GM10847 (cell line): ENCODE results near the gene GAA.

Experiments
- POLR2A ChIP-seq: IDR thresholded peaks from 2 replicates; pipeline ENCODE4 v1.6.1; 2011; ENCODE audit not compliant: insufficient read length; ENCODE audit errors: extremely low read depth

GAA gene

GRCh38 chr17:80117491-80118401 is 16.4 kb downstream of the GAA start:
- TF ChIP-seq POLR2A: no peak

GRCh38 chr17:80118601-80119270 is 17.4 kb downstream of the GAA start:
- TF ChIP-seq POLR2A: no peak

- no peak for TF ChIP-seq POLR2A
Observed at GRCh38 chr17:80119271-80119791, 17.9 kb downstream of the GAA start.

GRCh38 chr17:80119839-80120238 is 18.5 kb downstream of the GAA start:
- TF ChIP-seq POLR2A: no peak

GRCh38 chr17:80122026-80122575 is 20.7 kb downstream of the GAA start:
- no peak for TF ChIP-seq POLR2A

GRCh38 chr17:80122926-80123505 is 21.6 kb downstream of the GAA start:
- TF ChIP-seq POLR2A: no peak

GRCh38 chr17:80123791-80124190 is 22.4 kb downstream of the GAA start:
- no peak for TF ChIP-seq POLR2A

GRCh38 chr17:80124351-80124981 is 23.1 kb downstream of the GAA start:
- no peak for TF ChIP-seq POLR2A

- TF ChIP-seq POLR2A: no peak
Observed at GRCh38 chr17:80125656-80126448, 24.5 kb downstream of the GAA start.

- no peak for TF ChIP-seq POLR2A
Observed at GRCh38 chr17:80126449-80126715, 25.0 kb downstream of the GAA start.

GRCh38 chr17:80129006-80129565 is 27.7 kb downstream of the GAA start:
- TF ChIP-seq POLR2A: no peak

- no peak for TF ChIP-seq POLR2A
Observed at GRCh38 chr17:80130992-80131391, 29.6 kb downstream of the GAA start.

GRCh38 chr17:80132906-80133625 is 31.7 kb downstream of the GAA start:
- TF ChIP-seq POLR2A: no peak

- TF ChIP-seq POLR2A: no peak
Observed at GRCh38 chr17:80133626-80133970, 32.2 kb downstream of the GAA start.
